MCF 10A (cell line): ENCODE data around the gene WFDC2. TPM values are rescaled to one million over a fixed set of nuclear protein-coding genes. Genes with fewer than 3 reads are reported as not detected.

Source experiments
- Bru-seq: library from RNA; stranded (reverse); fragments of 400-500 nt; gene quantifications from one replicate; lab custom pipeline; 2021; lab: Mats Ljungman, UMichigan
- BruChase-seq, 2 experiments: library from RNA; stranded (reverse); fragments of 400-500 nt; gene quantifications; one replicate each; lab custom pipeline; 2021; lab: Mats Ljungman, UMichigan
- BruUV-seq: library from RNA; stranded (reverse); fragments of 400-500 nt; replicated peaks from 2 replicates; lab custom pipeline; 2021; lab: Mats Ljungman, UMichigan
- CTCF ChIA-PET: fragments of 300-600 bp; sonication (Branson Sonifier 250); formaldehyde crosslinking; extraction: SDS; loops from one replicate; lab custom pipeline; 2021; ENCODE audit warnings: antibody characterized with exemption, inconsistent platforms; lab: Yijun Ruan, JAX
- POLR2A ChIA-PET: fragments of 300-600, 350-650 bp; sonication (Branson Sonifier 250); formaldehyde crosslinking; extraction: SDS; loops from one replicate; lab custom pipeline; 2020; ENCODE audit warnings: antibody characterized with exemption, inconsistent platforms; lab: Yijun Ruan, JAX
- DNase-seq: peaks from one replicate; pipeline ENCODE4 v3.0.0-alpha.2; 2018; ENCODE audit not compliant: unreplicated experiment
- H3K27ac Mint-ChIP-seq: one replicate; pipeline ENCODE4 v1.8.0; 2022; ENCODE audit warnings: mild to moderate bottlenecking, low read depth, mixed read lengths; ENCODE audit not compliant: unreplicated experiment
- H3K27me3 Mint-ChIP-seq: one replicate; pipeline ENCODE4 v1.8.0; 2022; ENCODE audit warnings: mixed read lengths; ENCODE audit not compliant: insufficient read depth, unreplicated experiment
- H3K36me3 Mint-ChIP-seq: one replicate; pipeline ENCODE4 v1.8.0; 2022; ENCODE audit warnings: mild to moderate bottlenecking, moderate library complexity, mixed read lengths; ENCODE audit not compliant: insufficient read depth, unreplicated experiment
- H3K4me1 Mint-ChIP-seq: one replicate; pipeline ENCODE4 v1.8.0; 2022; ENCODE audit warnings: mixed read lengths; ENCODE audit not compliant: insufficient read depth, unreplicated experiment
- H3K4me3 Mint-ChIP-seq: one replicate; pipeline ENCODE4 v1.8.0; 2022; ENCODE audit warnings: mild to moderate bottlenecking, moderate library complexity, mixed read lengths; ENCODE audit not compliant: unreplicated experiment
- H3K9me3 Mint-ChIP-seq: one replicate; pipeline ENCODE4 v1.8.0; 2022; ENCODE audit warnings: mixed read lengths; ENCODE audit not compliant: unreplicated experiment
- CTCF ChIP-seq: fragments of 200-600 bp; IDR thresholded peaks from one replicate; pipeline ENCODE4 v1.8.0; 2022; ENCODE audit warnings: antibody characterized with exemption, mild to moderate bottlenecking; ENCODE audit not compliant: unreplicated experiment
- intact Hi-C: fragments of 100-400 bp; cut with micrococcal nuclease; formaldehyde crosslinking; loops from 2 replicates; pipeline ENCODE4 v1.14.1; 2022
- long read RNA-seq: library from polyadenylated mRNA; stranded (forward); transcript quantifications from one replicate; pipeline ENCODE4 v2.0.0, GENCODE V29; 2022
- total RNA-seq: library from RNA; stranded (reverse); gene quantifications from 2 replicates; pipeline ENCODE4 v1.2.3, GENCODE V29; 2022

WFDC2 gene
- total RNA-seq (not detected in 2 replicates), Bru-seq, nascent RNA (percentile 8 among the genes with signal in this experiment), BruChase-seq, experiment 1, labeled RNA remaining after a 6-hour chase (percentile 21 among the genes with signal in this experiment), BruChase-seq, experiment 2, labeled RNA remaining after a 2-hour chase (percentile 14 among the genes with signal in this experiment)
- long read RNA-seq: 0 reads

GRCh38 chr20:45469336-45470261 lies at the start of gene WFDC2:
TSS of gene WFDC2 (plus strand) at chr20:45469753. CDS start at chr20:45469782, 29 bp downstream.
- Mint-ChIP-seq H3K27me3 (peaks cover 15% of the 10 kb centered on the region), H3K4me1 (no peaks in the 10 kb centered on the region), H3K4me3 (peak within 1 kb of the TSS; percentile 9), H3K36me3 (no peaks in the 10 kb centered on the region), H3K27ac (no peak within 1 kb of the TSS), H3K9me3 (no peaks in the 10 kb centered on the region)
- ChIA-PET POLR2A (no interaction called here), CTCF (interaction anchor here (0.6 to 2.9 kb wide), 5 partner anchors 11 to 483 kb away, joined by 3 to 10 read pairs (median 4); no protein-coding TSS in a partner anchor)
- no peak for DNase-seq
- BruUV-seq: no TSS peak
- intact Hi-C loops: no loop called here
- TF ChIP-seq CTCF: no peak

GRCh38 chr20:45420125-45420524 lies 49.4 kb upstream of the WFDC2 start:
- no peaks in the 10 kb centered on the region for H3K27me3 Mint-ChIP-seq
- H3K4me3 Mint-ChIP-seq: no peak overlapping the region
- peak overlapping the region; percentile 83 for H3K27ac Mint-ChIP-seq
- no TSS peak for BruUV-seq
- no peak for DNase-seq
- no peaks in the 10 kb centered on the region for H3K9me3 Mint-ChIP-seq
- CTCF ChIA-PET: interaction anchor here (0.5 to 6.4 kb wide), 8 partner anchors 12 to 1746 kb away, joined by 3 to 40 read pairs (median 3); partner anchors contain the start of gene SYS1
- intact Hi-C loops: no loop called here
- POLR2A ChIA-PET: interaction anchor here (1.5 kb wide), 1 partner anchor 83 kb away, joined by 7 read pairs; no protein-coding TSS in a partner anchor
- peaks cover 22% of the 10 kb centered on the region for H3K4me1 Mint-ChIP-seq
- no peak for TF ChIP-seq CTCF
- H3K36me3 Mint-ChIP-seq: peaks cover 54% of the 10 kb centered on the region

GRCh38 chr20:45423700-45424099 lies 45.9 kb upstream of the WFDC2 start:
- H3K27ac Mint-ChIP-seq: no peak overlapping the region

More at GRCh38 chr20:45423700-45424099, 45.9 kb upstream of the WFDC2 start:
- Mint-ChIP-seq H3K4me1 (peaks cover 12% of the 10 kb centered on the region), H3K36me3 (peaks cover 47% of the 10 kb centered on the region), H3K27me3 (no peaks in the 10 kb centered on the region), H3K4me3 (no peak overlapping the region), H3K9me3 (no peaks in the 10 kb centered on the region)
- DNase-seq: no peak
- ChIA-PET POLR2A (no interaction called here), CTCF (interaction anchor here (1.0 kb wide), 1 partner anchor 12 kb away, joined by 5 read pairs; no protein-coding TSS in a partner anchor)
- intact Hi-C loops: no loop called here
- no TSS peak for BruUV-seq
- TF ChIP-seq CTCF: no peak
